HepG2 (cell line): ENCODE results near the gene OPRL1. TPM values are rescaled to one million over a fixed set of nuclear protein-coding genes. Genes with fewer than 3 reads are reported as not detected.

ENCODE experiments used
- BATF2 ChIP-seq: sonication (generic); formaldehyde crosslinking; IDR thresholded peaks from 2 replicates; pipeline ENCODE4 v1.8.0; 2022; ENCODE audit warnings: mild to moderate bottlenecking, missing genetic modification reagents, moderate library complexity
- ELF4 ChIP-seq: sonication (generic); formaldehyde crosslinking; IDR thresholded peaks from 2 replicates; pipeline ENCODE4 v1.5.0; 2020; ENCODE audit warnings: missing genetic modification reagents, mild to moderate bottlenecking, moderate library complexity, borderline replicate concordance
- EZH2 ChIP-seq: conservative IDR thresholded peaks from 2 replicates; pipeline ENCODE4 v1.6.1; 2012; ENCODE audit warnings: mild to moderate bottlenecking, low read depth, low read length, moderate library complexity
- FOXK1 ChIP-seq: sonication (generic); formaldehyde crosslinking; IDR thresholded peaks from 2 replicates; pipeline ENCODE4 v1.4.0; 2020; ENCODE audit warnings: low read depth, missing genetic modification reagents, borderline replicate concordance
- GTF2F1 ChIP-seq: fragments of 150-350 bp; IDR thresholded peaks from 2 replicates; pipeline ENCODE4 v1.6.1; 2014; ENCODE audit warnings: low read length
- HNF4A ChIP-seq: sonication (generic); formaldehyde crosslinking; IDR thresholded peaks from 2 replicates; pipeline ENCODE4 v1.4.0; 2020; ENCODE audit warnings: missing genetic modification reagents
- PHF8 ChIP-seq: sonication (generic); formaldehyde crosslinking; IDR thresholded peaks from 2 replicates; pipeline ENCODE4 v1.5.0; 2020; ENCODE audit warnings: missing genetic modification reagents
- POLR2AphosphoS5 ChIP-seq: IDR thresholded peaks from 2 replicates; pipeline ENCODE4 v1.6.1; 2012; ENCODE audit warnings: low read depth, low read length
- PRDM4 ChIP-seq: sonication (generic); formaldehyde crosslinking; IDR thresholded peaks from 2 replicates; pipeline ENCODE4 v1.9.0; 2021; ENCODE audit warnings: missing genetic modification reagents, borderline replicate concordance
- REXO4 ChIP-seq: sonication (generic); formaldehyde crosslinking; IDR thresholded peaks from 2 replicates; pipeline ENCODE4 v1.8.0; 2022; ENCODE audit warnings: missing genetic modification reagents, mild to moderate bottlenecking, borderline replicate concordance
- SYNCRIP ChIP-seq: fragments of 200-400 bp; formaldehyde crosslinking; IDR thresholded peaks from 2 replicates; pipeline ENCODE4 v1.6.1; 2018; ENCODE audit warnings: mild to moderate bottlenecking, low read depth, low read length; ENCODE audit not compliant: insufficient read depth
- TAF15 ChIP-seq: fragments of 200-400 bp; formaldehyde crosslinking; IDR thresholded peaks from one replicate; pipeline ENCODE4 v1.6.1; 2018; ENCODE audit warnings: mild to moderate bottlenecking, low read depth, low read length; ENCODE audit not compliant: poor library complexity, severe bottlenecking
- TCF7 ChIP-seq: sonication (generic); IDR thresholded peaks from 2 replicates; pipeline ENCODE4 v1.6.1; 2016; ENCODE audit warnings: antibody characterized with exemption, low read depth
- TMF1 ChIP-seq: sonication (generic); formaldehyde crosslinking; IDR thresholded peaks from 2 replicates; pipeline ENCODE4 v1.8.1; 2022; ENCODE audit warnings: low read depth, missing genetic modification reagents
- ZKSCAN5 ChIP-seq: sonication (generic); formaldehyde crosslinking; IDR thresholded peaks from 2 replicates; pipeline ENCODE4 v1.5.1; 2020; ENCODE audit warnings: mild to moderate bottlenecking, missing genetic modification reagents
- ZNF33B ChIP-seq: sonication (generic); formaldehyde crosslinking; IDR thresholded peaks from 2 replicates; pipeline ENCODE4 v1.5.1; 2020; ENCODE audit warnings: mild to moderate bottlenecking, missing genetic modification reagents
- ZNF496 ChIP-seq: sonication (generic); formaldehyde crosslinking; IDR thresholded peaks from 2 replicates; pipeline ENCODE4 v1.8.1; 2023; ENCODE audit warnings: mild to moderate bottlenecking, moderate library complexity, missing genetic modification reagents; ENCODE audit not compliant: insufficient replicate concordance
- ZNF543 ChIP-seq: sonication (generic); formaldehyde crosslinking; IDR thresholded peaks from 2 replicates; pipeline ENCODE4 v1.4.0; 2020; ENCODE audit warnings: mild to moderate bottlenecking, missing genetic modification reagents
- ZNF572 ChIP-seq: sonication (generic); formaldehyde crosslinking; IDR thresholded peaks from 2 replicates; pipeline ENCODE4 v1.5.1; 2020; ENCODE audit warnings: mild to moderate bottlenecking, missing genetic modification reagents
- ZSCAN25 ChIP-seq: sonication (generic); formaldehyde crosslinking; IDR thresholded peaks from 2 replicates; pipeline ENCODE4 v1.8.0; 2022; ENCODE audit warnings: mild to moderate bottlenecking, missing genetic modification reagents
- ZXDC ChIP-seq: sonication (generic); formaldehyde crosslinking; IDR thresholded peaks from 2 replicates; pipeline ENCODE4 v1.5.0; 2020; ENCODE audit warnings: mild to moderate bottlenecking, missing genetic modification reagents
- polyA plus RNA-seq, 8 experiments: library from polyadenylated mRNA; depleted of rRNA in 3 of 8; stranded (reverse) in 7 of 8; unstranded in 1 of 8; fragments of >200 nt; fragmentation: Illumina TruSeq in 4 of 8; extraction: Trizol in 4 of 8; gene quantifications; 2 replicates each; pipeline versions ENCODE4 v1.2.1 to v1.2.3, GENCODE V29; 2011 to 2016; ENCODE audit warnings: low read depth in 4 of 8, missing spikeins in 1 of 8, mixed read lengths in 1 of 8; ENCODE audit not compliant: insufficient read depth in 1 of 8
- total RNA-seq, 5 experiments: library from RNA; depleted of rRNA; stranded (reverse); fragments of >200 nt; fragmentation: Illumina TruSeq; extraction: Trizol; gene quantifications; 2 replicates each; pipeline ENCODE4 v1.2.3, GENCODE V29; 2016; ENCODE audit warnings: low read depth in 1 of 5

Gene OPRL1
- total and polyA plus RNA-seq, 2 of the 13 experiments (the other 11 are each of a cell fraction or from before 2014, with no cell fraction given), result 0.35 to 0.71 TPM

- TF ChIP-seq PRDM4 (CRISPR knock-in tag) (no peak), FOXK1 (CRISPR knock-in tag) (no peak), PHF8 (CRISPR knock-in tag) (peak; percentile 30; the same call in 1 of the 2 replicates), TCF7 (peak; percentile 9; the same call in 1 of the 2 replicates), TMF1 (CRISPR knock-in tag) (no peak), POLR2AphosphoS5 (peak; percentile 59), ELF4 (CRISPR knock-in tag) (no peak), ZKSCAN5 (CRISPR knock-in tag) (no peak), ZXDC (CRISPR knock-in tag) (no peak), ZNF496 (CRISPR knock-in tag) (no peak), ZNF572 (CRISPR knock-in tag) (no peak), SYNCRIP (no peak), TAF15 (peak; percentile 37), BATF2 (CRISPR knock-in tag) (no peak), GTF2F1 (no peak), ZNF543 (CRISPR knock-in tag) (no peak), EZH2 (no peak), ZSCAN25 (0 out of 2 replicates have a peak, but pooled peaks have one; percentile 7), HNF4A (no peak), REXO4 (CRISPR knock-in tag) (no peak), ZNF33B (no peak)
Measured at GRCh38 chr20:64049060-64049877, 30.6 kb upstream of the OPRL1 start, which contains the start of gene SOX18 (continued).
